Measurements from ENCODE around the gene RAB5A. TPM values are rescaled to one million over a fixed set of nuclear protein-coding genes. Genes with fewer than 3 reads are reported as not detected.

RAB5A gene
- total RNA-seq, 4 donors from 2014 or later, result 80.6 to 105 (median 87.5) TPM

DNA sequence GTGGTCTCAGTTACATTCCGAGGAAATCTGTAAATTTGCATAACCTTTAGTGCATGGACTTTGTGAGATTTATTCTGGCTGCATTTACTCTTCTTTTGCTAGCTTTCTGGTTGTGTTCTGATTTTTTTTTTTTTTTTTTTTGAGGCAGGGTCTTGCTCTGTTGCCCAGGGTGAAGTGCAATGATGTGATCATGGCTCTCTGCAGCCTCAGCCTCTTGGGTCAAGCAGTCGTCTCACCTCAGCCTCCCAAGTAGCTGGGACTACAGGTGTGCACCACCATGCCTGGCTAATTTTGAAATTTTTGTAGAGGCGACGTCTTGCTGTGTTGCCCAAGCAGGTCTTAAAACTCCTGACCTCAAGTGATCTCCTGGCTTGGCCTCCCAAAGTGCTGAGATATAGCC is 12.6 kb downstream of the RAB5A start:
- no peak for DNase-seq
- Histone ChIP-seq H3K4me3 (no peak overlapping the region), H3K9me3 (no peaks in the 10 kb centered on the region), H3K27ac (no peak overlapping the region), H3K36me3 (peaks cover 0 to 4% (median 0%) of the 10 kb centered on the region in 4 donors), H3K27me3 (no peaks in the 10 kb centered on the region), H3K4me1 (peaks cover 0 to 27% (median 0%) of the 10 kb centered on the region in 4 donors)
- WGBS, 2 donors (ENCODE audit: low coverage in 1 of 2), result 72 to 93% methylated on average over 3 to 4 of the region's 4 CpGs
- TF ChIP-seq EP300 (IDR thresholded peaks at IDR 0.05; ENCODE audit: low read depth), result no peak
- TF ChIP-seq POLR2A (IDR thresholded peaks at IDR 0.05), result no peak
- intact Hi-C loops (cut with DNase I; ENCODE audit: low total_unique reads), result no loop called here
- in situ Hi-C loops (cut with MboI; ENCODE audit: low pct_ligation_motif_present in 1 of 4, low pct_unique_long_range_greater_than_20kb in 1 of 4, low sequenced_read_pairs in 3 of 4), result no loop called here

DNA sequence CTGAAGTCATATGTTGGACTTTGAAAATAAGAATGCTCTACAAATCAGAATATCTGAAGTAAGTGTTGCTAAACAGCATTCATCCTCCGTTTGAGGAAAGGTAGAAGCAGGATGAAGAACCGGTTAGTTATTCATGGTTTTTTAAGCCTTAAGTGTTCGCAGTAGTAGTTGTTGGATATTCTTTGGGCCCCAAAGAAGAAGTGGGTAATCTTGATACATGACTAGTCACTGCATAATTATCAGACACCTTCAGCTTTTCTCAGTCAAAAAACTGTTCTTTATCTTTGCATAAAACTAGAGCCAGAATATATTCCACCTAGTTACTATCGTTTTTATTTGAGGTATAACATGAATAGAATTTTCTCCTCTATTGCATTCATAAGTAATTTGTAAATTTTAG is 13.8 kb downstream of the RAB5A start:
- H3K36me3 ChIP-seq, result no peaks in the 10 kb centered on the region
- TF ChIP-seq POLR2A (IDR thresholded peaks at IDR 0.05) (no peak), POLR2AphosphoS5 (IDR thresholded peaks at IDR 0.05) (no peak), EP300 (IDR thresholded peaks at IDR 0.05; ENCODE audit: low read depth) (no peak)
- H3K27ac ChIP-seq, result no peak overlapping the region
- peaks cover 0 to 29% (median 0%) of the 10 kb centered on the region in 4 donors for H3K4me1 ChIP-seq
- intact Hi-C loops (cut with DNase I; ENCODE audit: low total_unique reads), result no loop called here
- in situ Hi-C loops (cut with MboI; ENCODE audit: low pct_ligation_motif_present in 1 of 4, low pct_unique_long_range_greater_than_20kb in 1 of 4, low sequenced_read_pairs in 3 of 4), result no loop called here
- H3K4me3 ChIP-seq, result no peak overlapping the region
- H3K27me3 ChIP-seq, result no peaks in the 10 kb centered on the region
- no peaks in the 10 kb centered on the region for H3K9me3 ChIP-seq
- WGBS, 2 donors (ENCODE audit: low coverage in 1 of 2), result 81 to 83% methylated on average over 4 of the region's 4 CpGs
- DNase-seq, result no peak

DNA sequence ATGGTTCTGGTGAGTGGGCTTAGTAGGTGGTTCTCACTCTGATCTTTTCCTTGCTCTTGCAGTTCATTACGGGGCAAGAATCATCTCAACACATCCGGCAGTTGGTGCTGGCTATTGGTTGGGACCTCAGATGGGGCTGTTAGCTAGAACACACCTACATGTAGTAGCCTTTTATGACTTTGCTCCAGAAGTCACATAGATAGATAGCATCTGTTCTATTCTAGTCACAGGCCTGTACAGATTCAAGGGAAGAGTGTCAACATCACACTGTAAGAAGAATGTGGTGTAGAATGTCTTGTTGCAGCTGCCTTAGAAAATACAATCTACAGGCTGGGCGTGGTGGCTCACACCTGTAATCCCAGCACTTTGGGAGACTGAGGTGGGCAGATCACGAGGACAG is 15.1 kb downstream of the RAB5A start:
- H3K36me3 ChIP-seq, result no peaks in the 10 kb centered on the region
- DNase-seq, result no peak
- in situ Hi-C loops (cut with MboI; ENCODE audit: low pct_ligation_motif_present in 1 of 4, low pct_unique_long_range_greater_than_20kb in 1 of 4, low sequenced_read_pairs in 3 of 4) (no loop called here), intact Hi-C loops (cut with DNase I; ENCODE audit: low total_unique reads) (no loop called here)
- whole genome bisulfite sequencing, 2 donors (ENCODE audit: low coverage in 1 of 2), result 29 to 69% methylated on average over 2 to 4 of the region's 4 CpGs
- TF ChIP-seq, protein P1, sequence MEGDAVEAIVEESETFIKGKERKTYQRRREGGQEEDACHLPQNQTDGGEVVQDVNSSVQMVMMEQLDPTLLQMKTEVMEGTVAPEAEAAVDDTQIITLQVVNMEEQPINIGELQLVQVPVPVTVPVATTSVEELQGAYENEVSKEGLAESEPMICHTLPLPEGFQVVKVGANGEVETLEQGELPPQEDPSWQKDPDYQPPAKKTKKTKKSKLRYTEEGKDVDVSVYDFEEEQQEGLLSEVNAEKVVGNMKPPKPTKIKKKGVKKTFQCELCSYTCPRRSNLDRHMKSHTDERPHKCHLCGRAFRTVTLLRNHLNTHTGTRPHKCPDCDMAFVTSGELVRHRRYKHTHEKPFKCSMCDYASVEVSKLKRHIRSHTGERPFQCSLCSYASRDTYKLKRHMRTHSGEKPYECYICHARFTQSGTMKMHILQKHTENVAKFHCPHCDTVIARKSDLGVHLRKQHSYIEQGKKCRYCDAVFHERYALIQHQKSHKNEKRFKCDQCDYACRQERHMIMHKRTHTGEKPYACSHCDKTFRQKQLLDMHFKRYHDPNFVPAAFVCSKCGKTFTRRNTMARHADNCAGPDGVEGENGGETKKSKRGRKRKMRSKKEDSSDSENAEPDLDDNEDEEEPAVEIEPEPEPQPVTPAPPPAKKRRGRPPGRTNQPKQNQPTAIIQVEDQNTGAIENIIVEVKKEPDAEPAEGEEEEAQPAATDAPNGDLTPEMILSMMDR (IDR thresholded peaks at IDR 0.05), result no peak
- no peak for TF ChIP-seq POLR2AphosphoS5 (IDR thresholded peaks at IDR 0.05)
- no peak for TF ChIP-seq EP300 (IDR thresholded peaks at IDR 0.05; ENCODE audit: low read depth)
- TF ChIP-seq POLR2A (IDR thresholded peaks at IDR 0.05), result no peak
- H3K4me3 ChIP-seq, result no peak overlapping the region
- peaks cover 0 to 33% (median 0%) of the 10 kb centered on the region in 4 donors for H3K4me1 ChIP-seq
- no peaks in the 10 kb centered on the region for H3K27me3 ChIP-seq
- H3K9me3 ChIP-seq, result no peaks in the 10 kb centered on the region
- no peak overlapping the region for H3K27ac ChIP-seq

DNA sequence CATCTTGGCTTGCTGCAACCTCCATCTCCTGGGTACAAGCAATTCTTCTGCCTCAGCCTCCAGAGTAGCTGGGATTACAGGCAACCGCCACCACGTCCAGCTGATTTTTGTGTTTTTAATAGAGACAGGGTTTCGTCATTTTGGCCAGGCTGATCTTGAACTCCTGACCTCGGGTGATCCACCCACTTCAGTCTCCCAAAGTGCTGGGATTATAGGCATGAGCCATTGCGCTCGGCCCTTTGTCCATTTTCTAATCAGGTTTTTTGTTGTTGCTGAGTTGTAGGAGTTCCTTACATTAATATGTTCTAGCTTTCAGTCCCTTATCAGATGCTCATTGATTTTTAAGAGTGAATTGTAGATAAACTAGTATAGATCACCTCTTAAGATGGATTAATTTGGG is 20.3 kb downstream of the RAB5A start:
- no peaks in the 10 kb centered on the region for H3K9me3 ChIP-seq
- no peak for DNase-seq
- TF ChIP-seq POLR2A (IDR thresholded peaks at IDR 0.05) (no peak), EP300 (IDR thresholded peaks at IDR 0.05; ENCODE audit: low read depth) (no peak), POLR2AphosphoS5 (IDR thresholded peaks at IDR 0.05) (no peak)
- TF ChIP-seq, protein P1 (IDR thresholded peaks at IDR 0.05), result no peak
- intact Hi-C loops (cut with DNase I; ENCODE audit: low total_unique reads), result no loop called here
- H3K4me3 ChIP-seq, result no peak overlapping the region
- H3K27me3 ChIP-seq, result no peaks in the 10 kb centered on the region
- in situ Hi-C loops (cut with MboI; ENCODE audit: low pct_ligation_motif_present in 1 of 4, low pct_unique_long_range_greater_than_20kb in 1 of 4, low sequenced_read_pairs in 3 of 4), result no loop called here
- no peak overlapping the region for H3K27ac ChIP-seq
- H3K36me3 ChIP-seq, result no peaks in the 10 kb centered on the region
- peaks cover 0 to 21% (median 1%) of the 10 kb centered on the region in 4 donors for H3K4me1 ChIP-seq
- WGBS, 2 donors (ENCODE audit: low coverage in 1 of 2), result 72 to 87% methylated on average over 2 to 6 of the region's 6 CpGs

DNA sequence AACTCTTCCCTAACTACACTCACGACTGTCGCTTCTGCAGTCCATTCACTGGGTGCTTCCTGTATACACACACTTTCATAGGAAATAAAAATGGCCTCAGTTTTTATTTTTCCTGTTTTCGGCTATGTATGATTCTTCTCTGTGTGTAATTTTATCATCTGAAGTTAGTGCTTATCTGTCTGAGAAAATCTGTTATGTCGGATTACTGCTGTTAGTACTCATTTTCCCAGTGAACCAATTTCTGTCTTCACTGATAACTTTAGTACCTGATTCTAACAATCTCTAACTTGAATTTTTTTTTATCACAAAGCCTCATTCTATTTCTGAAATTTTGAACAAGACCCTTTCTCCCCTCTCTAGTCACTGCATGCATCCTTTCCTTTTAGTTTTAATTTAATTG is 20.9 kb downstream of the RAB5A start:
- in situ Hi-C loops (cut with MboI; ENCODE audit: low pct_ligation_motif_present in 1 of 4, low pct_unique_long_range_greater_than_20kb in 1 of 4, low sequenced_read_pairs in 3 of 4) (no loop called here), intact Hi-C loops (cut with DNase I; ENCODE audit: low total_unique reads) (no loop called here)
- Histone ChIP-seq H3K4me1 (peaks cover 0 to 15% (median 1%) of the 10 kb centered on the region in 4 donors), H3K27ac (no peak overlapping the region), H3K27me3 (no peaks in the 10 kb centered on the region), H3K9me3 (no peaks in the 10 kb centered on the region), H3K4me3 (no peak overlapping the region), H3K36me3 (no peaks in the 10 kb centered on the region)
- 91 to 92% methylated on average over 4 of the region's 4 CpGs for WGBS, 2 donors (ENCODE audit: low coverage in 1 of 2)
- no peak for TF ChIP-seq EP300 (IDR thresholded peaks at IDR 0.05; ENCODE audit: low read depth)
- DNase-seq, result no peak

DNA sequence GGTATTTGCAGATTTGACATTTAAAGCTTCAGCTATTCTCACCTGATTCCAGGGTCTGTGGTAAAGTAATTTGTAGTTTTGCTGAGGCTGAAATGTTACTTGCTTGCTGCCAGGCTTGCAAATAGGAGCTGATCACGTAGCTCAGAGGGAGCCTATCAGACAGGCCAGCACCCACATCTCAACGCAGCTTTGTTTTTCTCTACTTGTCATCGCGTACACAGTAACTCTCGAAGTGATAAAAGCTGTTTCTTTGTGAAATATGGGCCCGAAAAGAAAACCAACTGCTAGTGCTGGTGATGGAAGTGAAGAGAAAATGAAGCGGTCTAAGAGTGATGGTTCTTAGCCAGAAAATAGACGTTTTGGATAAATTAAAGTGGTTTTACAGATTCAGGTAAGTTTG is 23.4 kb downstream of the RAB5A start:
- DNase-seq, result no peak
- in situ Hi-C loops (cut with MboI; ENCODE audit: low pct_ligation_motif_present in 1 of 4, low pct_unique_long_range_greater_than_20kb in 1 of 4, low sequenced_read_pairs in 3 of 4), result no loop called here
- no peak overlapping the region for H3K27ac ChIP-seq
- TF ChIP-seq, protein P1 (IDR thresholded peaks at IDR 0.05), result no peak
- no peak overlapping the region for H3K4me3 ChIP-seq
- 83 to 96% methylated on average over 8 of the region's 8 CpGs for WGBS, 2 donors (ENCODE audit: low coverage in 1 of 2)
- no peaks in the 10 kb centered on the region for H3K27me3 ChIP-seq
- peaks cover 0 to 8% (median 1%) of the 10 kb centered on the region in 4 donors for H3K4me1 ChIP-seq
- intact Hi-C loops (cut with DNase I; ENCODE audit: low total_unique reads), result no loop called here
- peaks cover 0 to 14% (median 3%) of the 10 kb centered on the region in 4 donors for H3K36me3 ChIP-seq
- H3K9me3 ChIP-seq, result no peaks in the 10 kb centered on the region

Measured in transverse colon (tissue), 4 donors.